HG03439 (cell line): Measurements from ENCODE around the gene ARF1.

Experiments
- ATAC-seq: cut with Tn5 transposase; IDR thresholded peaks from one replicate; pipeline ENCODE4 v1.9.1; 2021; ENCODE audit warnings: mild to moderate bottlenecking, moderate library complexity; ENCODE audit not compliant: unreplicated experiment

Gene ARF1

GRCh38 chr1:228117335-228117734, 34.8 kb downstream of the ARF1 start:
- no peak for ATAC-seq

- no peak for ATAC-seq
Measured at GRCh38 chr1:228118040-228118439, 35.5 kb downstream of the ARF1 start.

- ATAC-seq: no peak
Measured at GRCh38 chr1:228120351-228120750, 37.8 kb downstream of the ARF1 start.

GRCh38 chr1:228120857-228121489, 38.5 kb downstream of the ARF1 start:
- no peak for ATAC-seq

GRCh38 chr1:228122921-228123441, 40.5 kb downstream of the ARF1 start:
- no peak for ATAC-seq

GRCh38 chr1:228123505-228123904, 41.0 kb downstream of the ARF1 start:
- ATAC-seq: no peak

GRCh38 chr1:228125185-228125584, 42.7 kb downstream of the ARF1 start:
- no peak for ATAC-seq

GRCh38 chr1:228131766-228132165, 49.3 kb downstream of the ARF1 start:
- no peak for ATAC-seq

- no peak for ATAC-seq
Measured at GRCh38 chr1:228134591-228134990, 52.1 kb downstream of the ARF1 start.

- ATAC-seq: no peak
Measured at GRCh38 chr1:228136901-228137300, 54.4 kb downstream of the ARF1 start.

GRCh38 chr1:228139406-228139930, 57.0 kb downstream of the ARF1 start:
- no peak for ATAC-seq

GRCh38 chr1:228139931-228140723, 57.6 kb downstream of the ARF1 start, which contains the start of gene GUK1:
GUK1 (plus strand) TSS chr1:228140279; CDS start chr1:228140303, 24 bp downstream.
- peak; percentile 91 for ATAC-seq

GRCh38 chr1:228140724-228141225, 58.3 kb downstream of the ARF1 start:
- ATAC-seq: no peak

- no peak for ATAC-seq
Measured at GRCh38 chr1:228141226-228142044, 58.9 kb downstream of the ARF1 start.

- no peak for ATAC-seq
Measured at GRCh38 chr1:228142155-228142691, 59.7 kb downstream of the ARF1 start.

GRCh38 chr1:228142701-228143136, 60.2 kb downstream of the ARF1 start:
- ATAC-seq: no peak

GRCh38 chr1:228143480-228144192, 61.1 kb downstream of the ARF1 start:
- no peak for ATAC-seq

GRCh38 chr1:228144193-228144992, 61.9 kb downstream of the ARF1 start:
- ATAC-seq: no peak

GRCh38 chr1:228144993-228145343, 62.5 kb downstream of the ARF1 start:
- no peak for ATAC-seq
